Measurements from ENCODE around the gene TESK1. TPM values are rescaled to one million over a fixed set of nuclear protein-coding genes. Genes with fewer than 3 reads are reported as not detected.
A peak's percentile ranks its signal among the peaks of the same experiment; 100 is the strongest.

Gene TESK1
- total RNA-seq, 1 experiment from 2014 or later: 31.9 TPM

GRCh38 chr9:35646153-35646532 lies 41.1 kb downstream of the TESK1 start:
- DNase-seq (ENCODE audit: low spot score): no peak
- CTCF ChIA-PET: interaction anchor here (0.6 to 1.2 kb wide), 4 partner anchors 35 to 180 kb away, joined by 3 to 5 read pairs (median 4); partner anchors contain the start of gene CREB3
- Histone ChIP-seq H3K27me3 (replicated peaks; ENCODE audit: insufficient read depth, low read depth, low read length, poor library complexity) (no peaks in the 10 kb centered on the region), H3K27ac (ENCODE audit: low read depth, low read length, poor library complexity, severe bottlenecking) (peak overlapping the region; percentile 64), H3K9me3 (ENCODE audit: low read depth, low read length, poor library complexity, severe bottlenecking) (no peaks in the 10 kb centered on the region), H3K4me3 (ENCODE audit: low read depth, low read length, poor library complexity, severe bottlenecking) (peak overlapping the region; percentile 52), H3K36me3 (ENCODE audit: insufficient read depth, low read length, poor library complexity, severe bottlenecking) (no peaks in the 10 kb centered on the region), H3K4me1 (ENCODE audit: insufficient read depth, low read length, poor library complexity, severe bottlenecking) (peaks cover 4% of the 10 kb centered on the region)
- POLR2A ChIA-PET (ENCODE audit: low non-redundant PET): interaction anchor here (0.6 kb wide), 1 partner anchor 12 kb away, joined by 5 read pairs; the partner anchor contains the start of genes CCDC107 and RMRP
- BruUV-seq (replicated peaks): TSS peak; percentile 50
- intact Hi-C loops (cut with micrococcal nuclease; ENCODE audit: unreplicated experiment): loop anchor here (1.0 to 5.0 kb wide), 2 partner anchors 12 to 44 kb away; partner anchors contain the start of genes CCDC107 and RMRP
- TF ChIP-seq EZH2 (IDR thresholded peaks at IDR 0.05; ENCODE audit: borderline replicate concordance, low read depth, low read length, poor library complexity, severe bottlenecking): no peak
- no peak for TF ChIP-seq CTCF (conservative IDR thresholded peaks at IDR 0.05; ENCODE audit: low read depth, low read length)

- Histone ChIP-seq H3K27ac (ENCODE audit: low read depth, low read length, poor library complexity, severe bottlenecking) (peak overlapping the region; percentile 64), H3K36me3 (ENCODE audit: insufficient read depth, low read length, poor library complexity, severe bottlenecking) (no peaks in the 10 kb centered on the region), H3K4me3 (ENCODE audit: low read depth, low read length, poor library complexity, severe bottlenecking) (peak overlapping the region; percentile 52), H3K9me3 (ENCODE audit: low read depth, low read length, poor library complexity, severe bottlenecking) (no peaks in the 10 kb centered on the region), H3K27me3 (replicated peaks; ENCODE audit: insufficient read depth, low read depth, low read length, poor library complexity) (no peaks in the 10 kb centered on the region), H3K4me1 (ENCODE audit: insufficient read depth, low read length, poor library complexity, severe bottlenecking) (peaks cover 4% of the 10 kb centered on the region)
- CTCF ChIA-PET: interaction anchor here (0.5 to 1.2 kb wide), 6 partner anchors 36 to 595 kb away, joined by 3 to 5 read pairs (median 4); partner anchors contain the start of gene CREB3
- POLR2A ChIA-PET (ENCODE audit: low non-redundant PET): interaction anchor here (0.6 kb wide), 2 partner anchors 11 to 174 kb away, joined by 5 to 8 read pairs; partner anchors contain the start of genes CCDC107 and RMRP
- peak; percentile 94 for DNase-seq (ENCODE audit: low spot score)
- BruUV-seq (replicated peaks): no TSS peak
- intact Hi-C loops (cut with micrococcal nuclease; ENCODE audit: unreplicated experiment): loop anchor here (1.0 to 5.0 kb wide), 2 partner anchors 12 to 44 kb away; partner anchors contain the start of genes CCDC107 and RMRP
- TF ChIP-seq EZH2 (IDR thresholded peaks at IDR 0.05; ENCODE audit: borderline replicate concordance, low read depth, low read length, poor library complexity, severe bottlenecking): no peak
- peak; percentile 95 for TF ChIP-seq CTCF (conservative IDR thresholded peaks at IDR 0.05; ENCODE audit: low read depth, low read length)
Measured at GRCh38 chr9:35646533-35647265, 41.6 kb downstream of the TESK1 start.

GRCh38 chr9:35649431-35650340 lies 44.6 kb downstream of the TESK1 start:
- Histone ChIP-seq H3K27me3 (replicated peaks; ENCODE audit: insufficient read depth, low read depth, low read length, poor library complexity) (no peaks in the 10 kb centered on the region), H3K4me3 (ENCODE audit: low read depth, low read length, poor library complexity, severe bottlenecking) (no peak overlapping the region), H3K27ac (ENCODE audit: low read depth, low read length, poor library complexity, severe bottlenecking) (no peak overlapping the region), H3K9me3 (ENCODE audit: low read depth, low read length, poor library complexity, severe bottlenecking) (no peaks in the 10 kb centered on the region), H3K36me3 (ENCODE audit: insufficient read depth, low read length, poor library complexity, severe bottlenecking) (no peaks in the 10 kb centered on the region), H3K4me1 (ENCODE audit: insufficient read depth, low read length, poor library complexity, severe bottlenecking) (peaks cover 4% of the 10 kb centered on the region)
- no peak for TF ChIP-seq EZH2 (IDR thresholded peaks at IDR 0.05; ENCODE audit: borderline replicate concordance, low read depth, low read length, poor library complexity, severe bottlenecking)
- TF ChIP-seq CTCF (conservative IDR thresholded peaks at IDR 0.05; ENCODE audit: low read depth, low read length): no peak
- ChIA-PET CTCF (no interaction called here), POLR2A (ENCODE audit: low non-redundant PET) (interaction anchor here (0.5 kb wide), 1 partner anchor 83 kb away, joined by 6 read pairs; the partner anchor contains the start of genes CREB3 and TLN1)
- DNase-seq (ENCODE audit: low spot score): no peak
- no TSS peak for BruUV-seq (replicated peaks)
- intact Hi-C loops (cut with micrococcal nuclease; ENCODE audit: unreplicated experiment): loop anchor here (5.0 kb wide), 1 partner anchor 47 kb away; no protein-coding TSS in a partner anchor
